ENCODE results near the gene DOP1B.

Gene DOP1B

DNA sequence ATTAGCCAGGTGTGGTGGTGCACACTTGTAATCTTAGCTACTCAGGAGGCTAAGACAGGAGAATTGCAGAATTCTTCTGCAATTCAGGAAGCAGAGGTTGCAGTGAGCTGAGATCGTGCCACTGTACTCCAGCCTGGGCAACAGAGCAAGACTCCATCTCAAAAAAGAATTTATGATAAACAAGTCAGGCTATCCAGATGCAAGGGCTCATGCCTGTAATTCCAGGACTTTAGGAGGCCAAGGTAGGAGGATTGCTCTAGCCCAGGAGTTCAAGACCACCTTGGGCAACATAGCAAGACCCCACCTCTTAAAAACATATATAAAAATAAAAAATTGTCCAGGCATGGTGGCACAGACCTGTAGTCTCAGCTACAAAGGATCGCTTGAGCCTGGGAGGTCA, 32.2 kb upstream of the DOP1B start:
- no peak overlapping the region for H2BK5ac ChIP-seq (ENCODE audit: low read depth, low read length, poor library complexity, severe bottlenecking)
- H2AFZ ChIP-seq (ENCODE audit: low read depth, low read length), result no peak overlapping the region
- H3K4me3 ChIP-seq (ENCODE audit: insufficient read depth in 1 of 2, low read depth in 1 of 2, low read length in 2 of 2), result no peak overlapping the region
- H4K8ac ChIP-seq (ENCODE audit: low read length), result no peak overlapping the region
- no peaks in the 10 kb centered on the region for H3K9me3 ChIP-seq (ENCODE audit: control insufficient read depth, low read length)
- H3K14ac ChIP-seq (ENCODE audit: low read length in 2 of 2), result no peak overlapping the region
- no peak overlapping the region for H3K4me2 ChIP-seq (ENCODE audit: low read length, poor library complexity, severe bottlenecking)
- no peak overlapping the region for H3K27ac ChIP-seq (ENCODE audit: low read length, poor library complexity, severe bottlenecking)
- no peaks in the 10 kb centered on the region for H3K79me1 ChIP-seq (replicated peaks; ENCODE audit: low read length, poor library complexity, severe bottlenecking)
- no peak overlapping the region for H2AK5ac ChIP-seq (ENCODE audit: low read length, severe bottlenecking)
- no peak overlapping the region for H2BK15ac ChIP-seq (ENCODE audit: low read depth, poor library complexity, severe bottlenecking)
- no peak overlapping the region for H3K9ac ChIP-seq (ENCODE audit: low read length)
- 95% methylated on average over 2 of the region's 2 CpGs for WGBS
- no peaks in the 10 kb centered on the region for H3K27me3 ChIP-seq (ENCODE audit: control insufficient read depth in 1 of 2, insufficient read depth in 1 of 2, low read length in 2 of 2)
- H3K4me1 ChIP-seq (ENCODE audit: control insufficient read depth, insufficient read depth, low read depth, low read length), result peaks cover 3% of the 10 kb centered on the region
- no peak overlapping the region for H4K91ac ChIP-seq (ENCODE audit: low read length)
- no peak overlapping the region for H2BK12ac ChIP-seq (ENCODE audit: low read length in 2 of 2)
- H3K18ac ChIP-seq (ENCODE audit: low read depth in 1 of 2, low read length in 2 of 2), result no peak overlapping the region
- H3K36me3 ChIP-seq (ENCODE audit: control insufficient read depth in 1 of 2, insufficient read depth in 2 of 2, low read depth in 1 of 2, low read length in 2 of 2), result no peaks in the 10 kb centered on the region
- no peak overlapping the region for H2BK120ac ChIP-seq (ENCODE audit: low read depth, low read length)
- no peak overlapping the region for H3K23ac ChIP-seq (ENCODE audit: low read length in 2 of 2)
- no peak overlapping the region for H3K4ac ChIP-seq (ENCODE audit: low read depth in 1 of 2, low read length in 2 of 2)
- DNase-seq, result no peak

DNA sequence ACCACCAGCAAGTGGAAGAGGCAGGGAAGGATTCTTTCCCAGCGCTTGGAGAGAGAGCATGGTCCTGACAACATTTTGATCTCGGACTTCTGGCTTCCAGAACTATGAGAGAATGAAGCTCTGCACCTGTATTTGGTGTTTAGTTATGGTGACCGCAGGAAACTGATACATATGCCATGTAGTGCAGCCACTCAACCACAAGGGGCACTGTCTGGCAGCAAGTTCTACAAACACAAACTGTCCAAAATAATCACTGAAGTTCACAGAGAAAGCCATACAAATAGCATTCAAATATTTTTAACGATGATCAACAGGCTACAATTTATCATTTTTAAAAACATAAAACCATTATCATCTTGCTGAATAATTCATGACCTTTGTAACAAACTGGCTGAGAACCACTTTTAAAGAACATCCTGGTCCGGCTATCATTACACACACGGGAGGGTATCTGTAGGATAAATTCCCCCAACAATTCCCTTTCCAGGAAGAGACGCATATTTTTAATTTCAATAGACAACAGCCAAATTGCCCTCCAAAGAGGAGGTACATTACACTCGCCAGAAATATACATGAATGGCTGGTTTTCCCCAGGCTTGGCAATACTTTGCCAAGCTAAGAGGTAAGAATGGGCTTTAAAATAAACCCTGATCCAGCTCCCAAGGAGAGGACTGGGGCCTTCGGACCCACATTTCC, 31.0 kb upstream of the DOP1B start:
- DNase-seq, result peak; percentile 54
- Histone ChIP-seq H3K4ac (ENCODE audit: low read depth in 1 of 2, low read length in 2 of 2) (no peak overlapping the region), H3K79me1 (replicated peaks; ENCODE audit: low read length, poor library complexity, severe bottlenecking) (no peaks in the 10 kb centered on the region)

DNA sequence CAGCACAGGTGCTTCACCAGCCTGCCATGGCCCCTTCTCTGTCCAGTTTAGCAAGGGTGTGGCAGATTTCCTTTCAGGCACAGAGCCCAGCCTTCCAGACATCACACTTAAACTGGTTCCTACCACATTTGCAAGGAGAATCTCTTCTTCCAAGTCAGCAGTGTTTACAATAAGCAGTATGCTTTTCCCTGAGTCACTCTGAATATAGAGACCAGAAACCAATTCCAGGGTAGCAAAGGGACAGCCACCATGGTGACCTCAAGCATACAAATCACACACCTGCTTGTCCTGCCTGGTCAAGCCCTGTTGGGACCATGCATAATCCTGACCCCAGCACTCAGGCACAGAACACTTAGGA, 30.4 kb upstream of the DOP1B start:
- Histone ChIP-seq H3K4me3 (ENCODE audit: insufficient read depth in 1 of 2, low read depth in 1 of 2, low read length in 2 of 2) (no peak overlapping the region), H3K27ac (ENCODE audit: low read length, poor library complexity, severe bottlenecking) (no peak overlapping the region), H3K9me3 (ENCODE audit: control insufficient read depth, low read length) (no peaks in the 10 kb centered on the region), H4K8ac (ENCODE audit: low read length) (no peak overlapping the region), H3K4ac (ENCODE audit: low read depth in 1 of 2, low read length in 2 of 2) (no peak overlapping the region), H3K14ac (ENCODE audit: low read length in 2 of 2) (no peak overlapping the region), H2BK15ac (ENCODE audit: low read depth, poor library complexity, severe bottlenecking) (no peak overlapping the region), H2AFZ (ENCODE audit: low read depth, low read length) (no peak overlapping the region), H2AK5ac (ENCODE audit: low read length, severe bottlenecking) (no peak overlapping the region), H3K9ac (ENCODE audit: low read length) (no peak overlapping the region), H3K36me3 (ENCODE audit: control insufficient read depth in 1 of 2, insufficient read depth in 2 of 2, low read depth in 1 of 2, low read length in 2 of 2) (no peaks in the 10 kb centered on the region), H3K79me1 (replicated peaks; ENCODE audit: low read length, poor library complexity, severe bottlenecking) (no peaks in the 10 kb centered on the region), H3K27me3 (ENCODE audit: control insufficient read depth in 1 of 2, insufficient read depth in 1 of 2, low read length in 2 of 2) (no peaks in the 10 kb centered on the region), H2BK120ac (ENCODE audit: low read depth, low read length) (no peak overlapping the region), H2BK5ac (ENCODE audit: low read depth, low read length, poor library complexity, severe bottlenecking) (no peak overlapping the region), H3K23ac (ENCODE audit: low read length in 2 of 2) (no peak overlapping the region), H3K4me1 (ENCODE audit: control insufficient read depth, insufficient read depth, low read depth, low read length) (peaks cover 4% of the 10 kb centered on the region), H3K4me2 (ENCODE audit: low read length, poor library complexity, severe bottlenecking) (no peak overlapping the region), H4K91ac (ENCODE audit: low read length) (no peak overlapping the region), H2BK12ac (ENCODE audit: low read length in 2 of 2) (no peak overlapping the region), H3K18ac (ENCODE audit: low read depth in 1 of 2, low read length in 2 of 2) (no peak overlapping the region)
- peak; percentile 18 for DNase-seq

More for the DNA sequence above, 31.0 kb upstream of the DOP1B start:
- Histone ChIP-seq H4K8ac (ENCODE audit: low read length) (no peak overlapping the region), H3K14ac (ENCODE audit: low read length in 2 of 2) (no peak overlapping the region), H2BK15ac (ENCODE audit: low read depth, poor library complexity, severe bottlenecking) (no peak overlapping the region), H3K27me3 (ENCODE audit: control insufficient read depth in 1 of 2, insufficient read depth in 1 of 2, low read length in 2 of 2) (no peaks in the 10 kb centered on the region), H3K4me3 (ENCODE audit: insufficient read depth in 1 of 2, low read depth in 1 of 2, low read length in 2 of 2) (no peak overlapping the region), H3K27ac (ENCODE audit: low read length, poor library complexity, severe bottlenecking) (no peak overlapping the region), H2BK12ac (ENCODE audit: low read length in 2 of 2) (no peak overlapping the region), H2AFZ (ENCODE audit: low read depth, low read length) (no peak overlapping the region), H3K23ac (ENCODE audit: low read length in 2 of 2) (no peak overlapping the region), H4K91ac (ENCODE audit: low read length) (no peak overlapping the region), H3K9ac (ENCODE audit: low read length) (no peak overlapping the region), H2AK5ac (ENCODE audit: low read length, severe bottlenecking) (no peak overlapping the region), H3K4me1 (ENCODE audit: control insufficient read depth, insufficient read depth, low read depth, low read length) (peaks cover 4% of the 10 kb centered on the region), H3K9me3 (ENCODE audit: control insufficient read depth, low read length) (no peaks in the 10 kb centered on the region), H2BK5ac (ENCODE audit: low read depth, low read length, poor library complexity, severe bottlenecking) (no peak overlapping the region), H3K4me2 (ENCODE audit: low read length, poor library complexity, severe bottlenecking) (no peak overlapping the region), H2BK120ac (ENCODE audit: low read depth, low read length) (no peak overlapping the region), H3K36me3 (ENCODE audit: control insufficient read depth in 1 of 2, insufficient read depth in 2 of 2, low read depth in 1 of 2, low read length in 2 of 2) (no peaks in the 10 kb centered on the region), H3K18ac (ENCODE audit: low read depth in 1 of 2, low read length in 2 of 2) (no peak overlapping the region)
- WGBS, result 54% methylated on average over 9 of the region's 9 CpGs

DNA sequence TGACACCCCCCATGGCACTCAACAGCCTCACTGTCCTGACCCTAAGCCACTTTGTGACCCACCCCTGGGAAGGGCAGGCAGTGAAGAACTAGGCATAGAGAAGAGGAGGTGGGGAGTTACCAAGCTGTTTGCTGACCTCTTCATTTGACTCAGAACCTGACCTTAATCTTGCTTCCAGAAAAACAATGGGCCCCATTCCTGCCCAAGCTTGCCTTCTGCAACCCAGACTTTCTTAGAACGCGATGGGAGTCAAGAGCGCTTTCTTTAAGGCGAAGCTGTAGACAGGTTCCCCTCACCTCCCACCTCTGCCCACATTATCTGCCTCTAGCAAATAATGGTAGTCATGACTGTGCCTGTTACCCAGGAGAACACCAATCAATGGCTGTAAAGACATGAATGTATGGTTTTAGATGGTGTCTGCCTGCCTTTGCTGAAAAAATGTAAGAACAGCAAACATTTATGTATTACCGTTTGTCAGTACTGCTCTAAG, 30.0 kb upstream of the DOP1B start:
- Histone ChIP-seq H2AK5ac (ENCODE audit: low read length, severe bottlenecking) (no peak overlapping the region), H3K4me3 (ENCODE audit: insufficient read depth in 1 of 2, low read depth in 1 of 2, low read length in 2 of 2) (no peak overlapping the region), H3K79me1 (replicated peaks; ENCODE audit: low read length, poor library complexity, severe bottlenecking) (no peaks in the 10 kb centered on the region), H3K14ac (ENCODE audit: low read length in 2 of 2) (no peak overlapping the region), H3K4me1 (ENCODE audit: control insufficient read depth, insufficient read depth, low read depth, low read length) (peaks cover 4% of the 10 kb centered on the region), H2BK120ac (ENCODE audit: low read depth, low read length) (no peak overlapping the region), H3K4ac (ENCODE audit: low read depth in 1 of 2, low read length in 2 of 2) (no peak overlapping the region), H3K27me3 (ENCODE audit: control insufficient read depth in 1 of 2, insufficient read depth in 1 of 2, low read length in 2 of 2) (no peaks in the 10 kb centered on the region), H2BK15ac (ENCODE audit: low read depth, poor library complexity, severe bottlenecking) (no peak overlapping the region), H3K18ac (ENCODE audit: low read depth in 1 of 2, low read length in 2 of 2) (no peak overlapping the region), H4K91ac (ENCODE audit: low read length) (no peak overlapping the region), H3K27ac (ENCODE audit: low read length, poor library complexity, severe bottlenecking) (no peak overlapping the region), H3K4me2 (ENCODE audit: low read length, poor library complexity, severe bottlenecking) (no peak overlapping the region), H3K9ac (ENCODE audit: low read length) (no peak overlapping the region), H3K9me3 (ENCODE audit: control insufficient read depth, low read length) (no peaks in the 10 kb centered on the region), H3K23ac (ENCODE audit: low read length in 2 of 2) (no peak overlapping the region), H2BK5ac (ENCODE audit: low read depth, low read length, poor library complexity, severe bottlenecking) (no peak overlapping the region), H4K8ac (ENCODE audit: low read length) (no peak overlapping the region), H3K36me3 (ENCODE audit: control insufficient read depth in 1 of 2, insufficient read depth in 2 of 2, low read depth in 1 of 2, low read length in 2 of 2) (no peaks in the 10 kb centered on the region), H2AFZ (ENCODE audit: low read depth, low read length) (no peak overlapping the region), H2BK12ac (ENCODE audit: low read length in 2 of 2) (no peak overlapping the region)
- no peak for DNase-seq
- 93% methylated on average over 5 of the region's 5 CpGs for WGBS
